ENCODE data around the gene MSX2.

Gene MSX2

DNA sequence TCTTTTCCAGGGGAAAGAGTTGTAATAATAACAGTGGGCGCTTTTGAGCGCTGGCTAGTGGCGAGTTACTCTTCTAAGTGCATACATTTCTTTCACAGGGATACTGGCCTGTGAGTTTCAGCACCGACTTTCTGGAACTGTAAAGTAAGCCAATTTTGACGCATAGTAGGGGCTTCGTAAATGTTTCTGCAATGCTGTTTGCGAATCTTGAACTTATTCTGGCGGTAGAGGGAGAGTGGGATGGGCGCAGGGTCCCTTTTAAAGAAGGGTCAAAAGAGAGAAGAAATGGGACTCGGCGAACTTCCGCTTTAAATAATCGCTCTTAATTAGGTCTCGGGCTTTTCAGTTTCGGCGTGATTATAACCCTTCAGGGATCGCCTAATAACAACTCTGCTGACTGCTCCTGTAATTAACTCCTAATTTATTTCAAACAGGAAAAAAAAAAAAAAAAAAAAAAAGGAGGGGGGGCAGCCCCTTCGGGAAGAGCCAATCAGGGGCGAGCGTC is 351 bp upstream of the MSX2 start:
- H3K36me3 Mint-ChIP-seq (ENCODE audit: low read depth), result peaks cover 1% of the 10 kb centered on the region
- H3K27ac Mint-ChIP-seq, result peak overlapping the region in 2 of 3 experiments; percentile 2 to 23
- peaks cover 100% of the 10 kb centered on the region for H3K27me3 Mint-ChIP-seq (ENCODE audit: low read depth)
- TF ChIP-seq, protein P1, sequence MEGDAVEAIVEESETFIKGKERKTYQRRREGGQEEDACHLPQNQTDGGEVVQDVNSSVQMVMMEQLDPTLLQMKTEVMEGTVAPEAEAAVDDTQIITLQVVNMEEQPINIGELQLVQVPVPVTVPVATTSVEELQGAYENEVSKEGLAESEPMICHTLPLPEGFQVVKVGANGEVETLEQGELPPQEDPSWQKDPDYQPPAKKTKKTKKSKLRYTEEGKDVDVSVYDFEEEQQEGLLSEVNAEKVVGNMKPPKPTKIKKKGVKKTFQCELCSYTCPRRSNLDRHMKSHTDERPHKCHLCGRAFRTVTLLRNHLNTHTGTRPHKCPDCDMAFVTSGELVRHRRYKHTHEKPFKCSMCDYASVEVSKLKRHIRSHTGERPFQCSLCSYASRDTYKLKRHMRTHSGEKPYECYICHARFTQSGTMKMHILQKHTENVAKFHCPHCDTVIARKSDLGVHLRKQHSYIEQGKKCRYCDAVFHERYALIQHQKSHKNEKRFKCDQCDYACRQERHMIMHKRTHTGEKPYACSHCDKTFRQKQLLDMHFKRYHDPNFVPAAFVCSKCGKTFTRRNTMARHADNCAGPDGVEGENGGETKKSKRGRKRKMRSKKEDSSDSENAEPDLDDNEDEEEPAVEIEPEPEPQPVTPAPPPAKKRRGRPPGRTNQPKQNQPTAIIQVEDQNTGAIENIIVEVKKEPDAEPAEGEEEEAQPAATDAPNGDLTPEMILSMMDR (IDR thresholded peaks at IDR 0.05; ENCODE audit: unreplicated experiment in 3 of 3), result no peak
- peaks cover 32% of the 10 kb centered on the region for H3K4me1 Mint-ChIP-seq
- no peaks in the 10 kb centered on the region for H3K9me3 Mint-ChIP-seq
- H3K4me3 Mint-ChIP-seq, result peak overlapping the region; percentile 86 to 89 (median 86)

DNA sequence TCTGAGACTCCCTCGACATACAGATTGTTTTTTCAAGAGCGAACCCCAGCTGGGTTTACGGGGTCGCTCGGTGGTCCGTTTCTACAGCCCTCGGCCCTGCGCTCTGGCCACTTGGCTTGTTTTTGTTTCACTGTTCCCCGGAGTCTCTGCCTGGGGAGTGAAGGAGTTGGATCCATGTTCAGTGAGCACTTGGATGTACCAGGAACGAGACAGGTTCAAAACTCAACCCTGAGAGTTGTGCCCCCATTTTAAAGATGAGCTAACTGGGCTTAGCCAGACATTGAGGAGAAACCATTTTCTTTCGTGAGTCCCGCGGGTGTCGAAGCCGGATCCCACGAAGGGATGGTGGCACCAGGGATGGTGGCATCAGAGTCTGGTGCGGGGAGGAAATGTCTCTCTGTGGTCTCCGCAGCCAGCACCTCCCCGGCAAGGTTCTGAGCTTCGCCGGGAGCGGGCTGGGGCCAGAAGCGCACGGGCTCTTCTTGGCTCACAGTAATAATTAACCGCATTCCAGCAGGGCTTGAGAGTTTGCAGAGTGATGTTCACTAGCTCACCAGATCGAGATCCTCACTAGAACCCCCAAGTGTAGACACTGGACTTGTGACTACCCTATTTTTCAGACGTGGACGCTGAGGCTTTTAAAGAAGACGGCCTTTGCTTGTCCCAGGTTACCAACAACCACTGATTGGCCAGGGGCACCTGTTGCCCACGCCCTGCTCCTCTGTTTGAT is 1.0 kb downstream of the MSX2 start:
- Mint-ChIP-seq H3K4me3 (peak overlapping the region; percentile 86 to 89 (median 86)), H3K4me1 (peaks cover 20% of the 10 kb centered on the region), H3K27ac (no peak overlapping the region), H3K36me3 (ENCODE audit: low read depth) (peaks cover 11% of the 10 kb centered on the region), H3K9me3 (no peaks in the 10 kb centered on the region), H3K27me3 (ENCODE audit: low read depth) (peaks cover 100% of the 10 kb centered on the region)
- TF ChIP-seq, protein P1 (IDR thresholded peaks at IDR 0.05; ENCODE audit: unreplicated experiment in 3 of 3), result no peak

DNA sequence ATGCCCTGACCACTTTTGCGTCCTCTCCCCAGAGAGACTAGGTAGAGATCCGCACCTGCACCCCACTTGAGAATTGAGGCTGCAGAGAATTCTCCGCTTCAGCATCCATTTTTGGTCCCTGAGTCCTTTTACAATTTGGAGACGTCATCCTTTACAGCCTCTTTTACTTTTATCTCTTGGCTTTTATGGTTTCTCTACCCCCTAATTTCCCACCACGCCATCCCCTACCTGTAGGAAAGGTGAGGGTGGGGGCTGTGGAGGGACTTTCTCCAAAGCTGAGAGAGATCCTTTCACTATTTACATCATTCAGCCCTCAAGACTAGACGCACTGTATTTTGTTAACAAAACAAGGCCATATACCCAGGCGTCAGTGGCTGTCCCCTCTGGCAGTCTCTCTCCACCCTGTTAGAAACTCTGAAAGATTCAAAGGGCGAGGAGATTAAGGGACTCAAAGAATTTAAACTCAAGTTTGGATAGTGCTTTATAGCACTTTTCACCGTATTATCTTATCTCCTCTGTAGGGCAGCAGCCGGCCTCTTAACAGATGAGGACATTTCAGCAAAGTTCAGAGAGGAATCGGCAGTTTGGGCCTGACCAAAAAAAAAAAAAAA is 1.7 kb downstream of the MSX2 start:
- H3K4me3 Mint-ChIP-seq, result peak overlapping the region; percentile 86 to 89 (median 86)
- H3K4me1 Mint-ChIP-seq, result peaks cover 23% of the 10 kb centered on the region
- H3K9me3 Mint-ChIP-seq, result no peaks in the 10 kb centered on the region
- TF ChIP-seq, protein P1 (IDR thresholded peaks at IDR 0.05; ENCODE audit: unreplicated experiment in 3 of 3), result no peak
- H3K27ac Mint-ChIP-seq, result no peak overlapping the region
- H3K36me3 Mint-ChIP-seq (ENCODE audit: low read depth), result peaks cover 11% of the 10 kb centered on the region
- peaks cover 100% of the 10 kb centered on the region for H3K27me3 Mint-ChIP-seq (ENCODE audit: low read depth)

DNA sequence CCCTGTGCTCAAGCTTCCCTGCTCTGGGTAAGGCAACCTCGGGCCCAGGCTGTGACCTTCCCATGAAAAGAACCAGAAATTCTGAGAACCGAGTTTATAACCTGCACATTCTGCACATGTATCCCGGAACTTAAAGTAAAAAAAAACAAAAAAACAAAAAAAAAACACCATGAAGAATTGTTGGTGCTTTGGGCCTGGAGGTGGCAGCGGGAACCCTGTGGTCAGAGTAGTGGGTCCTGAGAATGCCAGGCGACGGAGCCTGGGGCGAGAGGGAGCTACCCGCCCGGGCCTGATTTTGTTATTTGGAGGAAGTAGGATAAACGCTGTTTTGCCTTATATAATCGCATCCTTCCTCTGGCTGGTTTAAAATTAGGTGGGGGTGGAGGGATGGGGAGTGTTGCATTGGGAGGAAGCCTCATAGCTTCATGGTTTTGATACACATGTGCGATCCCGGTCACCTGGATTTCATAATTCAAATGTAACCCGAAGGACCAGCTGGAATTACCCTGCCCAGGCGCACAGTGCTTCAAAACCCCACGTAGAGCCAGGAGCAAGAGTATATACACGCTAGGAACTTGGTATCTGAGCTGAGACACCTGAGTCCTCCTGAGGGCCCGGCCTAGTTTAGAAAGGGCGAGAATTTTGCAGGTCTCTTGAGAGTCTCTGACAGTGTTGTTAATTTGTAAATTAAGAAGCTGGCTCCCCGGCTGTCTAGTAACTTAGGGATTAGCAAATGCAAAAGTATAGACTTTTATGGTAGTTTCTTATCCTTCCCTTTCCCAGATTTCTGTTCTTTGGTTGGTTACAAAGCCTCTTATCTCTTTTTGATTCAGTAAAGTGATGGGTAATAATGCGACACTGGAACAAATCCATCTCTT is 2.8 kb downstream of the MSX2 start:
- H3K4me1 Mint-ChIP-seq, result peaks cover 22% of the 10 kb centered on the region
- TF ChIP-seq, protein P1 (IDR thresholded peaks at IDR 0.05; ENCODE audit: unreplicated experiment in 3 of 3), result no peak
- no peak overlapping the region for H3K27ac Mint-ChIP-seq

DNA sequence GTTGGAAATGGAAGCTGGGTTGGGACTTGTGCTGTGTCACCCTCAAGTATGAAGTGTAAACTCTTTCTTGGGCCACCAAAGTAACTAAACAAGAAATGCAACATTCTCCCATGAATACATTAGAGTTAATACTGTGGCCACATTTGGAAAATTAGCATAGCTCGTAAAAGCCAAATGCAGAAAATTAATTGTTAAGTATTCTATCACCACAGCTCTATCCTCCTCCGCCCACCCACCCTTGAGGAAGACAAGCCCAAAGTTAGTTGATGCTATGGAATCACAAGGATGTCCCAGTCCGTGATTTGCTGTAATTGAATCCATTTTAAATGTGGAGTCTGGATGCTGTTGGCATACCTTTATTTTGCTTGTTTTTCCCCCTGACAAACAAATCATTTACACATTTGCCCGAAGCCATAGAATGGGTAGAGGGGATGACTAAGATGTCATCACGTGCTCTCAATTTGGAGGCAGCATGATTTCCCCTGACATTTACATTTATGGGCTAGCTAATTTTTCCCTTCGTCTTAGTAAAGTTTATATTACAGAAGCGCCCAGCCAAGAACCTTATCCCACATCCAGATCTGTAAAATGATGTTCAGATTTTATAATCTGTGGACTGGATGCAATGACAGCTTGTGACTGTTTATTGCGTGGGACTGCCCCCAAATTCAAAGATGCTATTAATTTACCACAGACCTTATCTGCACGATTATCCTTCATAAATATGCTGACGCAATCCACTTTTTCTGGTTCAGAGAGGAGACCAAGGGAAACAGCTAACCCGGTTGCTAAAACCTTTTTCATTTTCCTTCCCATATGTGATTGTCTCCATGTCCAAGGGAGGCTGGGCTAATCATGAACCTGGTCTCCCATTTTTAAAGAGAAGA is 3.7 kb downstream of the MSX2 start:
- Mint-ChIP-seq H3K4me1 (peaks cover 22% of the 10 kb centered on the region), H3K27ac (no peak overlapping the region), H3K9me3 (no peaks in the 10 kb centered on the region), H3K27me3 (ENCODE audit: low read depth) (peaks cover 100% of the 10 kb centered on the region), H3K4me3 (peak overlapping the region; percentile 36 to 89 (median 63)), H3K36me3 (ENCODE audit: low read depth) (peaks cover 11% of the 10 kb centered on the region)
- TF ChIP-seq, protein P1 (IDR thresholded peaks at IDR 0.05; ENCODE audit: unreplicated experiment in 3 of 3), result no peak

More for the DNA sequence above, 2.8 kb downstream of the MSX2 start:
- H3K9me3 Mint-ChIP-seq, result no peaks in the 10 kb centered on the region
- H3K36me3 Mint-ChIP-seq (ENCODE audit: low read depth), result peaks cover 11% of the 10 kb centered on the region
- H3K27me3 Mint-ChIP-seq (ENCODE audit: low read depth), result peaks cover 100% of the 10 kb centered on the region
- H3K4me3 Mint-ChIP-seq, result peak overlapping the region; percentile 45 to 89 (median 63)

All from nephron (organoid).